ENCODE measurements around the gene ATAT1. TPM values are rescaled to one million over a fixed set of nuclear protein-coding genes. Genes with fewer than 3 reads are reported as not detected.
A peak's percentile ranks its signal among the peaks of the same experiment; 100 is the strongest.

The ATAT1 gene
- total RNA-seq, 1 experiment from 2014 or later = 13.0 TPM

GRCh38 chr6:30603961-30604360 is 22.7 kb upstream of the ATAT1 start:
- no peak for DNase-seq
- no peak overlapping the region for H3K4me3 ChIP-seq
- no peaks in the 10 kb centered on the region for H3K4me1 ChIP-seq
- H3K27ac ChIP-seq = no peak overlapping the region
- no peaks in the 10 kb centered on the region for H3K9me3 ChIP-seq (replicated peaks)
- H3K36me3 ChIP-seq = peaks cover 89% of the 10 kb centered on the region
- H3K27me3 ChIP-seq = no peaks in the 10 kb centered on the region

GRCh38 chr6:30610065-30610464 is 16.6 kb upstream of the ATAT1 start:
- H3K27me3 ChIP-seq = no peaks in the 10 kb centered on the region
- DNase-seq = no peak
- no peak overlapping the region for H3K27ac ChIP-seq
- H3K9me3 ChIP-seq (replicated peaks) = no peaks in the 10 kb centered on the region
- H3K36me3 ChIP-seq = peaks cover 54% of the 10 kb centered on the region
- no peak overlapping the region for H3K4me3 ChIP-seq
- H3K4me1 ChIP-seq = peaks cover 4% of the 10 kb centered on the region; the same call in 1 of the 2 replicates

- no peak overlapping the region for H3K27ac ChIP-seq
- H3K36me3 ChIP-seq = peaks cover 54% of the 10 kb centered on the region
- no peaks in the 10 kb centered on the region for H3K27me3 ChIP-seq
- H3K4me1 ChIP-seq = peaks cover 4% of the 10 kb centered on the region; the same call in 1 of the 2 replicates
- no peak overlapping the region for H3K4me3 ChIP-seq
- H3K9me3 ChIP-seq (replicated peaks) = no peaks in the 10 kb centered on the region
- no peak for DNase-seq
Observed at GRCh38 chr6:30611150-30611855, 15.4 kb upstream of the ATAT1 start.

- Histone ChIP-seq H3K4me3 (no peak overlapping the region), H3K9me3 (replicated peaks) (no peaks in the 10 kb centered on the region), H3K27ac (no peak overlapping the region), H3K4me1 (peaks cover 4% of the 10 kb centered on the region; the same call in 1 of the 2 replicates), H3K27me3 (no peaks in the 10 kb centered on the region), H3K36me3 (peaks cover 54% of the 10 kb centered on the region)
- DNase-seq = no peak
Observed at GRCh38 chr6:30611856-30612194, 14.8 kb upstream of the ATAT1 start.

- DNase-seq = no peak
- peaks cover 51% of the 10 kb centered on the region for H3K36me3 ChIP-seq
- no peak overlapping the region for H3K27ac ChIP-seq
- H3K4me3 ChIP-seq = no peak overlapping the region
- no peaks in the 10 kb centered on the region for H3K27me3 ChIP-seq
- H3K4me1 ChIP-seq = peaks cover 4% of the 10 kb centered on the region; the same call in 1 of the 2 replicates
- no peaks in the 10 kb centered on the region for H3K9me3 ChIP-seq (replicated peaks)
Observed at GRCh38 chr6:30612213-30612612, 14.5 kb upstream of the ATAT1 start.

GRCh38 chr6:30612687-30613248 is 13.9 kb upstream of the ATAT1 start:
- peaks cover 4% of the 10 kb centered on the region; the same call in 1 of the 2 replicates for H3K4me1 ChIP-seq
- no peak overlapping the region for H3K27ac ChIP-seq
- H3K36me3 ChIP-seq = peaks cover 46% of the 10 kb centered on the region
- H3K9me3 ChIP-seq (replicated peaks) = no peaks in the 10 kb centered on the region
- H3K27me3 ChIP-seq = no peaks in the 10 kb centered on the region
- no peak overlapping the region for H3K4me3 ChIP-seq
- DNase-seq = no peak

GRCh38 chr6:30613251-30614043 is 13.2 kb upstream of the ATAT1 start:
- H3K27ac ChIP-seq = no peak overlapping the region
- H3K9me3 ChIP-seq (replicated peaks) = no peaks in the 10 kb centered on the region
- no peak overlapping the region for H3K4me3 ChIP-seq
- H3K27me3 ChIP-seq = no peaks in the 10 kb centered on the region
- peaks cover 42% of the 10 kb centered on the region for H3K36me3 ChIP-seq
- H3K4me1 ChIP-seq = peaks cover 4% of the 10 kb centered on the region; the same call in 1 of the 2 replicates
- no peak for DNase-seq

GRCh38 chr6:30614044-30614842 is 12.4 kb upstream of the ATAT1 start:
- Histone ChIP-seq H3K27me3 (no peaks in the 10 kb centered on the region), H3K9me3 (replicated peaks) (no peaks in the 10 kb centered on the region), H3K27ac (no peak overlapping the region), H3K4me1 (peaks cover 4% of the 10 kb centered on the region; the same call in 1 of the 2 replicates), H3K36me3 (peaks cover 34% of the 10 kb centered on the region), H3K4me3 (peak overlapping the region; percentile 75; the same call in 1 of the 2 replicates)
- no peak for DNase-seq

GRCh38 chr6:30614843-30615218 is 11.8 kb upstream of the ATAT1 start:
- H3K4me3 ChIP-seq = peak overlapping the region; percentile 75
- no peaks in the 10 kb centered on the region for H3K9me3 ChIP-seq (replicated peaks)
- H3K27ac ChIP-seq = peak overlapping the region; percentile 98
- H3K27me3 ChIP-seq = no peaks in the 10 kb centered on the region
- peaks cover 29% of the 10 kb centered on the region for H3K36me3 ChIP-seq
- peaks cover 4% of the 10 kb centered on the region; the same call in 1 of the 2 replicates for H3K4me1 ChIP-seq
- DNase-seq = peak; percentile 90 to 96

GRCh38 chr6:30615219-30615957 is 11.3 kb upstream of the ATAT1 start:
- DNase-seq = peak; percentile 58 to 77
- Histone ChIP-seq H3K4me3 (peak overlapping the region; percentile 75), H3K36me3 (peaks cover 29% of the 10 kb centered on the region), H3K4me1 (peaks cover 4% of the 10 kb centered on the region; the same call in 1 of the 2 replicates), H3K9me3 (replicated peaks) (no peaks in the 10 kb centered on the region), H3K27ac (peak overlapping the region; percentile 98), H3K27me3 (no peaks in the 10 kb centered on the region)

- H3K4me3 ChIP-seq = peak overlapping the region; percentile 75
- DNase-seq = peak in 1 of 2 experiments; percentile 48
- peaks cover 4% of the 10 kb centered on the region; the same call in 1 of the 2 replicates for H3K4me1 ChIP-seq
- peak overlapping the region; percentile 98 for H3K27ac ChIP-seq
- no peaks in the 10 kb centered on the region for H3K27me3 ChIP-seq
- H3K9me3 ChIP-seq (replicated peaks) = no peaks in the 10 kb centered on the region
- peaks cover 29% of the 10 kb centered on the region for H3K36me3 ChIP-seq
Observed at GRCh38 chr6:30615958-30616810, 10.5 kb upstream of the ATAT1 start.

- Histone ChIP-seq H3K27ac (peak within 1 kb of the TSS; percentile 98), H3K9me3 (replicated peaks) (no peaks in the 10 kb centered on the region), H3K27me3 (no peaks in the 10 kb centered on the region), H3K4me1 (peaks cover 4% of the 10 kb centered on the region; the same call in 1 of the 2 replicates), H3K4me3 (peak within 1 kb of the TSS; percentile 75), H3K36me3 (peaks cover 27% of the 10 kb centered on the region)
- peak; percentile 99 to 100 for DNase-seq
Observed at GRCh38 chr6:30616811-30617564, 9.7 kb upstream of the ATAT1 start, which contains the start of gene PPP1R10. PPP1R10 (minus strand) TSS chr6:30617243; CDS start chr6:30609944, 7,299 bp downstream.
